Suppressor macrophage treated with lipopolysaccharide for 4 hours (primary cell): ENCODE data around the gene SLC6A3.
"Not testable (repeated sequence)": the region's sequence is repeated elsewhere in the genome, so short reads cannot be mapped to it uniquely, and the experiment has no call there.

Source experiments
- DNase-seq: peaks from one replicate; pipeline ENCODE4 v3.0.0-alpha.2; 2020

SLC6A3 gene

GRCh38 chr5:1477341-1477740 is 32.1 kb upstream of the SLC6A3 start:
- peak; percentile 97 for DNase-seq

- no peak for DNase-seq
Observed at GRCh38 chr5:1476967-1477310, 31.7 kb upstream of the SLC6A3 start.

GRCh38 chr5:1476181-1476966 is 31.1 kb upstream of the SLC6A3 start:
- no peak for DNase-seq

GRCh38 chr5:1475544-1475900 is 30.3 kb upstream of the SLC6A3 start:
- not testable (repeated sequence) for DNase-seq

DNA sequence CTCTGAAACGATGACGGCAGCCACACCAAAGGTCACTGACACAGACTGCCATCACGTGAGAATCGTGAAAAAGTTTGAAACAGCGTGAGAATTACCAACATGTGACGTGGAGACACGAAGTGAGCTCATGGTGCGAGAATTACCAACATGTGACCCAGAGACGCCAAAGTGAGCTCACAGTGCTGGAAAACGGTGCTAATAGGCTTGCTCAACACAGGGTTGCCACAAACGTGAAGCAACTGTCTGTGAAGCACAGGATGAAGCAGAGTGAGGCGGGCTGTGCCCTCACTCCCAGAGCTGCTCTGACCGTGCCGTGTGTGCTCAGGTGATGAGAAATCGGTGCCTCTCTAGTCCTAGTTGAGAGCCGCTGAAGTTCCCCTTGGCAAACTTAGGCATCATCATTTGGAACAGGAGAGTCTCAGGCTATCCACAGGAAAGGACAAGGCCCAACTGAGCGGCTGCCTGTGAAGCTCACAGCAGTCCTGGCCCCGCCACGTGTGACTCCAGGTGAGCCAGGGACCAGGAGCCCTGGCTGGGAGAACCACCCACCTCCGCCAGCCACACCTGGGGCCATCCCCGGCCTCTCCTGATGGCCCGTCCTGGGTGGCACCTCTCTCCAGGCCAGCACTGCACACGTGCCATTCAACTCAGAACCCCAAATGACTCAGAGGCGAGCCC is 29.8 kb upstream of the SLC6A3 start:
- DNase-seq: peak; percentile 66

GRCh38 chr5:1474183-1474839 is 29.1 kb upstream of the SLC6A3 start:
- DNase-seq: no peak

- no peak for DNase-seq
Observed at GRCh38 chr5:1473746-1474145, 28.5 kb upstream of the SLC6A3 start.

DNA sequence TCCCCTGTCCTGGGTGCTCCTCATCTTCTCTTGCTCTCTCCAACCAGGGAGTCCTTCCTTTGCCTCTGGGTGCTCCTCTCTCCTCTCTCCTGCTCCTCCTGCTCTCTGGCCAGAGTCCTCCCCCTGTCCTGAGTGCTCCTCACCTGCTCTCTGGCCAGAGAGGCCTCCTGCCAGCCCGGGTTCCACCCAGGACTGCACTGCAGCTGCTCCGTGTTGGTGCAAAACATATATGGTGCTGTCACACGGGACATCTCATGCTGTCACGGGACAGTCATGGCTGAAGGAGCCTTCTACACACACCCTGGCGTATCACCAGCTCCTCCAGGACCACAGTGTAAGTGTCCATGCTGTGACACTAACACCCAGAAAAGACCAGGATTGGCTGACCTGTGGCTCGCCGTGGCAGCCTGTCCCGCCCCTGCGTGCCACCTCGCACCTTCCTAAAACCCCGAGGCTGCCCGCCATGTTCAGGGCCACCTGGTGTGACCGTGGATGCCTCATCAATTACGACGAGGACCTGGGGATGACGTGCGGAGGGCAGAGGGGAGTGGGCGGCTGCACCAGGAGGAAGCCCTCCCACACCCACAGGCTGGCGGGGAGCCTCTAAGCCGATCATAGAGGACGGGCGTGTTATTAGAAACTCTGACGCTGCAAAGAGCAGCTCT is 27.9 kb upstream of the SLC6A3 start:
- DNase-seq: no peak

GRCh38 chr5:1471997-1472963 is 27.0 kb upstream of the SLC6A3 start:
- DNase-seq: no peak

- DNase-seq: no peak
Observed at GRCh38 chr5:1471240-1471853, 26.1 kb upstream of the SLC6A3 start.

DNA sequence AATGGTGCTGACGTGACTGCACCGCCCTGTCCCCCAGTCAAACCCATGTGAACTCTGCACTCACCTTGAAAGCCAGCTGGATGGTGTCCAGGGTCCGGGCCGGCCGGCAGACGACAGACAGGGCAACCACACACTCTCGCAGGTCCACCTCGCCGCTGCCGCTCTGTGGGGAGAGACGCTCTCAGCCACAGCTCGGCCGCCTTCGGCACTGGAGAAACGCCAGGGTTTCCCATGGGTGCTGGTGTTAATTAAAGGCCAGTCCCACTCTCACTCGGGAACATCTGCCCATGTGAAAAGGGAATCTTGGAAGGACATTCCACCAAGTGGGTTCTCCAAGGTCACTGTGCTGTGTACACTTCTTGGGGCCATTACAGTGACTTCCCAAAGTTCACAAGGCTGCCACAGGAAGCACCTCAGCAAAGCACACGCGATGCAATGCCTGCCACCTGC is 25.5 kb upstream of the SLC6A3 start:
- no peak for DNase-seq

DNA sequence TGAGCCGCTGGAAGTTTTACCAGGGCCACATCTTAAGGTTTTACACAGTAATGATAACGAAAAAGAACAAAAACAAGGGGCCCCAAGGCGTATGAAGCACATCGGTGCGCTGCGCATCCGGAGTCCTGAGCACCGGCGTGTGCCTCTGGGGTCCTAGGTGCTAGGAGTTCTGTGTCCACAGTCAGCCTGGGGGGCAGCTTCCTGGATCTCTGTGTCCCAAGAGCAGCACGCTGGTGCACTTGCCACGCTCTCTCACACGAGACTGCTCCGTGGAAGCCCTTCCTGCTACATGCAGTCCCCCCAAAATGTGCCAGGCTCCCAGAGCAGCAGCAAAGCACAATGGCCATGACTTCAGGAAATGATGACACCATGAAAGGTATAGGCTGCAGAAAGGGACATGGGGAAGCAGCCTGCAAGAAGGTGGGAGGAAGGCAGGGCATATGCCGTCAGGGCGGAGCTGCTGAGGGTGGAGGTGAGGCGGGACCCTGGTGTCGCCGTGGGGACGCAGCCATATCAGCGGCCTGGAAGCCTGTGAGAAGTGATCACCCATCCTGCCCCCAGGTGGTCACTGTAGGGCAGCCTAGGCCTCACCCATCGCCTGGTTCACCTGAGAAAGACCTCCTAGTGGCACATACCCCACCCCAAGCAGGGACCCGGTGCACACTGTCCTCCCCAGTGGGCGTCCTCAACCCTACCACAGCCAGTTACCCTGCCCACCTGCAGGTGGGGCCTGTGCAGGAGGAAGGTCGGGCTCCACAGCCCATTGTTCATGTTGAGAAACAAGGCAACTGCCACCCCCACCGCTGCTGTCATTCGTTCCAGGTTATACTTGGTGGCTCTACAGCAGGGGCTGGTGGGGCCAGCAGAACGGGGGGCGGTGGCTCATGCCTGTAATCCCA is 23.6 kb upstream of the SLC6A3 start:
- no peak for DNase-seq

DNA sequence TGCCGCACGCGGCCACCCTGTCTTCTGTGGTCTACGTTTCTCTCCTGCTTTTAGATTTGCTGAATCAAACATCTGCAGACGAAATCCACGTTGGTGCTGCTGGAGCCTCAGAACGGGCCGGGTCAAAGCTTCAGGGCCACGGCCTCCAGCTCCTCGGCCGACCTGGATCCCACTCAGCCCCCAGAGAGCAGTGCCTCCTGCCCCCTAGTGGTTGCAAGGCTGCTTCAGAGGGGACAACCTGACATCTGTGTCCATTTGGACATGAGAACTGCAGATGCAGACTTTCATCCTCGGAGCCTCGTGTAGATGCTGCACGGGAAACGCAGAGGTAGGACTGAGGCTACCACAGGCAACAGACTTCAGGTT is 23.0 kb upstream of the SLC6A3 start:
- DNase-seq: no peak

GRCh38 chr5:1467341-1468246 is 22.4 kb upstream of the SLC6A3 start:
- no peak for DNase-seq

GRCh38 chr5:1466631-1467265 is 21.5 kb upstream of the SLC6A3 start:
- DNase-seq: no peak

DNA sequence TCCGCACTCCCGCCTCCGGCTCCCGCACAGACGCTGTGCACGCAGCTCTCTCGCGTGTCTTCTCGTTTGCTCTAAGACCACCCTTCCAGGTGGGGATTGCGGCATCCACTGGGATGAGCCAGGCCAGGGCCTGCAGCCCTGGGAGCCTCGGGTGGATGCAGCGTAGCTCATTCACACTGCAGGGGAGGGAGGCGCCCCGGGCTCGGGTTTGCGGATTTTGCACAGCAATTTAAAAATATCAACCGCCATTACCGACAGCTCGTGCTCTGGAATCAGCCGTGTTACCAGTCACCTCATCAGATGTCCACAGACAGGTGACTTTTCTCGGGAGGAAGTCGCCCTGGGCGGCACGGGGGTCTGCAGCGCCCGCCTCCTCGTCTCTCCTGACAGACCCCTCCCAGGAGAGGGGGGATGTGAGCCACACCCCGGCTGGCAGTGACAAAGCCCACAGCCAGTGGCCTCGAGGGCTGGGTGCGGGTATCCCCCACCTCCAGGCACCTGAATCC is 20.8 kb upstream of the SLC6A3 start:
- no peak for DNase-seq

- DNase-seq: no peak
Observed at GRCh38 chr5:1465117-1465516, 19.9 kb upstream of the SLC6A3 start.

DNA sequence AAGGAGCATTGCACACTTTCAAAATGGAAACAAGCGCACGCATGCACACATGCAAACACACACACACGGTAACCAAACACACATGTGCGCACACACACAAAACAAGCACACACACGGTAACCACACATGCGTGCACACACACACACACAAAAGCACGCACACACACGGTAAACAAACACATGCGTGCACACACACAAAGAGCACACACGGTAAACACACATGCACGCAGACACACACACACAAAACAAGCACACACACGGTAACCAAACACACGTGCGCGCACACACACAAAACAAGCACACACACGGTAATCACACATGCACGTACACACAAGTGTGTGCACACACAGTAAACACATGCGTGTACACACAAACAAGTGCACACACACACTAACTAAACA is 19.3 kb upstream of the SLC6A3 start:
- DNase-seq: no peak

GRCh38 chr5:1464096-1464446 is 18.8 kb upstream of the SLC6A3 start:
- DNase-seq: no peak
